SU-DHL-6 (cell line): ENCODE measurements around the gene ARHGAP22.

Experiments used
- CTCF ChIP-seq: fragments of 200-600 bp; sonication (generic); IDR thresholded peaks from one replicate; pipeline ENCODE4 v1.5.1; 2017; ENCODE audit warnings: antibody characterized with exemption, mild to moderate bottlenecking, low read length, moderate library complexity; ENCODE audit not compliant: insufficient read depth, poor library complexity, severe bottlenecking
- EZH2phosphoT487 ChIP-seq: fragments of 200-600 bp; sonication (generic), shearing (Covaris generic); conservative IDR thresholded peaks from 2 replicates; pipeline ENCODE4 v1.6.1; 2018; ENCODE audit warnings: mild to moderate bottlenecking, antibody characterized with exemption, low read length, moderate library complexity, mixed read lengths

GRCh38 chr10:48548531-48549135 is 56.2 kb downstream of the ARHGAP22 start:
- TF ChIP-seq CTCF (no peak), EZH2phosphoT487 (no peak)
